Measurements from ENCODE around the gene ROBO1.

ROBO1 gene

GRCh38 chr3:79385211-79385610, 382.6 kb downstream of the ROBO1 start:
- ChIA-PET POLR2A (no interaction called here), CTCF (interaction anchor here (1.1 kb wide), 1 partner anchor 304 kb away, joined by 7 read pairs; no protein-coding TSS in a partner anchor)
- TF ChIP-seq SUZ12 (IDR thresholded peaks at IDR 0.05): no peak
- TF ChIP-seq FOXM1 (IDR thresholded peaks at IDR 0.05; ENCODE audit: borderline replicate concordance): no peak
- no peak for TF ChIP-seq HDGF (IDR thresholded peaks at IDR 0.05; ENCODE audit: borderline replicate concordance)
- TF ChIP-seq NFRKB (IDR thresholded peaks at IDR 0.05): no peak
- no peak for TF ChIP-seq ELF4 (IDR thresholded peaks at IDR 0.05)
- no peak for TF ChIP-seq L3MBTL2 (conservative IDR thresholded peaks at IDR 0.05)
- TF ChIP-seq ARNT (IDR thresholded peaks at IDR 0.05): no peak
- TF ChIP-seq TARDBP (IDR thresholded peaks at IDR 0.05): no peak
- TF ChIP-seq ZNF384 (IDR thresholded peaks at IDR 0.05): no peak
- TF ChIP-seq FOXA1 (IDR thresholded peaks at IDR 0.05): no peak
- TF ChIP-seq SP1 (IDR thresholded peaks at IDR 0.05): no peak
- no peak for TF ChIP-seq PKNOX1 (IDR thresholded peaks at IDR 0.05)
- TF ChIP-seq LEF1 (IDR thresholded peaks at IDR 0.05; ENCODE audit: borderline replicate concordance): no peak
- no peak for TF ChIP-seq BHLHE40 (IDR thresholded peaks at IDR 0.05; ENCODE audit: borderline replicate concordance)
- TF ChIP-seq FOXK2 (IDR thresholded peaks at IDR 0.05): no peak
- no peak for TF ChIP-seq CTBP1 (IDR thresholded peaks at IDR 0.05; ENCODE audit: borderline replicate concordance)
- no peak for DNase-seq (ENCODE audit: extremely low spot score)

DNA sequence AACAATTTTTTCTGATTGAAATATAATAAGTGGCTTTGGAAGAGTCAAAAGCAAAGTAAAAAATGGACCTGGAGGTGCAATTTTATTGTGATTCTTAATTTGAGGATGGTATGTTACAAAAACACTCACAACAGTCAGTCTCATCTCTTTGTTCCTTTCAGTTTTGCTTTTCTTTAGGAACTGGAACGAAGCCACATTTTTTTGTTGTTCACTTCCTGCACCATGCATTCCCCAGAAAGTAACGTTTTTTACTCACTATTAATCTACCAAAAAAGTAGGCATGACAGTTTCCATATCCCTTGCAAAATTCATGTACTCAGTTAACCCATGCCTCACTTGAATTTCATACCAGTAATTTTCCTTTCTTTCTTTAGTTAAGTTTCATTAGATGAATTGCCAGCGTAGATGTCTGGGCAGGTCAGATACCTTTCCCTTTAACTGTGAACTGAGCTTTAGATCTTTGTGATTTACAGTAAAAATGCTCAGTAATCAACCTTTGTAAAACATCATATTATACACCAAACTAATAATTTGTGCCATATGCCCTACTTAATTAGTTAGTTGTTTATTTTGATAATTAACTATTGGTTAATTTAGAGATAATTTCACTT, 384.3 kb downstream of the ROBO1 start:
- TF ChIP-seq SUZ12 (IDR thresholded peaks at IDR 0.05) (no peak), ARNT (IDR thresholded peaks at IDR 0.05) (no peak), ZNF384 (IDR thresholded peaks at IDR 0.05) (no peak), TARDBP (IDR thresholded peaks at IDR 0.05) (no peak), FOXA1 (IDR thresholded peaks at IDR 0.05) (no peak), CTBP1 (IDR thresholded peaks at IDR 0.05; ENCODE audit: borderline replicate concordance) (no peak), NFRKB (IDR thresholded peaks at IDR 0.05) (no peak), BHLHE40 (IDR thresholded peaks at IDR 0.05; ENCODE audit: borderline replicate concordance) (no peak)
- ChIA-PET POLR2A (no interaction called here), CTCF (no interaction called here)
- DNase-seq (ENCODE audit: extremely low spot score): no peak

DNA sequence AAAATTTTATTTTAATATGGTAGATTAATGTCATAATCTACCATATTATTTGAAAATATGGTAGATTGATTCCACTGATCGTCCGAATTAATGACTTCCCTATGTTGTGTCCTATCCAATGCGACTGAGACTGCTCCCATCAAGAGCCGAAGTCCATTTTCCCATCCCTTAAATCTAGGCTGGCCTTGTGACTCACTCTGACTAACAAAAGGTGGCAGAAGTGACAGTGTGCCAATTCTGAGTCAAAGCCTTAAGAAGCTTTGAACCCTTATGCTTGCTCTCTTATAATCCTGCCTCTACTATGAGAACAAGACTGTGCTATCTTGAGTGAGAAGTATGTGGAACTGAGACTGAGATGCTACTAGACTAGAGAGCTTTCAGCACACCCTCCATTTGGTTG, 387.2 kb downstream of the ROBO1 start:
- CTCF ChIA-PET: no interaction called here
- no peak for DNase-seq (ENCODE audit: extremely low spot score)
- POLR2A ChIA-PET: no interaction called here
- TF ChIP-seq CTBP1 (IDR thresholded peaks at IDR 0.05; ENCODE audit: borderline replicate concordance): no peak
- no peak for TF ChIP-seq FOXM1 (IDR thresholded peaks at IDR 0.05; ENCODE audit: borderline replicate concordance)
- TF ChIP-seq TARDBP (IDR thresholded peaks at IDR 0.05): no peak
- TF ChIP-seq ARNT (IDR thresholded peaks at IDR 0.05): no peak
- TF ChIP-seq SP1 (IDR thresholded peaks at IDR 0.05): no peak
- no peak for TF ChIP-seq L3MBTL2 (conservative IDR thresholded peaks at IDR 0.05)
- TF ChIP-seq ZNF384 (IDR thresholded peaks at IDR 0.05): no peak
- no peak for TF ChIP-seq NFRKB (IDR thresholded peaks at IDR 0.05)
- no peak for TF ChIP-seq FOXA1 (IDR thresholded peaks at IDR 0.05)
- TF ChIP-seq LEF1 (IDR thresholded peaks at IDR 0.05; ENCODE audit: borderline replicate concordance): no peak
- TF ChIP-seq HDGF (IDR thresholded peaks at IDR 0.05; ENCODE audit: borderline replicate concordance): no peak
- no peak for TF ChIP-seq BHLHE40 (IDR thresholded peaks at IDR 0.05; ENCODE audit: borderline replicate concordance)
- no peak for TF ChIP-seq FOXK2 (IDR thresholded peaks at IDR 0.05)
- no peak for TF ChIP-seq ELF4 (IDR thresholded peaks at IDR 0.05)
- no peak for TF ChIP-seq SUZ12 (IDR thresholded peaks at IDR 0.05)
- TF ChIP-seq PKNOX1 (IDR thresholded peaks at IDR 0.05): no peak

DNA sequence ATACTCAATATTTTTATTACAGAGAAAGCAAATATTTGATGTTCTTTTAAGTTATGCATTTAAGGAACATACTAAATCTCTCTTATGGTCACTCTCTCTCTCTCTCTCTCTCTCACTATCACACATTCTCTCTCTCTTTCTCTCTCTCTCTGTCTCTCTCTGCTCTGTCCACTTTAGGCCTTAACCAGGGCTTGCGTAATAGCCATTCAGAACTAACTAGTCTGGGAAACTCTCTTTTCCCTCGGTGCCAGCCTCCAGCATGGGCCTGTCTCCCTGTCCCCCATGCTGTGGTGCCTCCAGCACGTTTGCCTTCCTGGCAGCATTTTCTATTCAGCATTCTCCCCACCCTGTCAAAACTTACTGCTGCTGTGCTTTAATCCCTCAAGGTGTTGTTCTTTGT, 389.7 kb downstream of the ROBO1 start:
- ChIA-PET POLR2A (no interaction called here), CTCF (no interaction called here)
- DNase-seq (ENCODE audit: extremely low spot score): no peak
- no peak for TF ChIP-seq ZNF384 (IDR thresholded peaks at IDR 0.05)
- no peak for TF ChIP-seq TARDBP (IDR thresholded peaks at IDR 0.05)
- no peak for TF ChIP-seq LEF1 (IDR thresholded peaks at IDR 0.05; ENCODE audit: borderline replicate concordance)
- no peak for TF ChIP-seq SUZ12 (IDR thresholded peaks at IDR 0.05)
- no peak for TF ChIP-seq L3MBTL2 (conservative IDR thresholded peaks at IDR 0.05)
- no peak for TF ChIP-seq BHLHE40 (IDR thresholded peaks at IDR 0.05; ENCODE audit: borderline replicate concordance)
- no peak for TF ChIP-seq HDGF (IDR thresholded peaks at IDR 0.05; ENCODE audit: borderline replicate concordance)
- TF ChIP-seq PKNOX1 (IDR thresholded peaks at IDR 0.05): no peak
- no peak for TF ChIP-seq CTBP1 (IDR thresholded peaks at IDR 0.05; ENCODE audit: borderline replicate concordance)
- TF ChIP-seq FOXM1 (IDR thresholded peaks at IDR 0.05; ENCODE audit: borderline replicate concordance): no peak
- no peak for TF ChIP-seq NFRKB (IDR thresholded peaks at IDR 0.05)
- no peak for TF ChIP-seq ELF4 (IDR thresholded peaks at IDR 0.05)
- no peak for TF ChIP-seq SP1 (IDR thresholded peaks at IDR 0.05)
- no peak for TF ChIP-seq ARNT (IDR thresholded peaks at IDR 0.05)
- no peak for TF ChIP-seq FOXA1 (IDR thresholded peaks at IDR 0.05)
- TF ChIP-seq FOXK2 (IDR thresholded peaks at IDR 0.05): no peak

- no peak for DNase-seq (ENCODE audit: extremely low spot score)
- ChIA-PET POLR2A (no interaction called here), CTCF (interaction anchor here (1.0 kb wide), 1 partner anchor 284 kb away, joined by 5 read pairs; no protein-coding TSS in a partner anchor)
- TF ChIP-seq FOXM1 (IDR thresholded peaks at IDR 0.05; ENCODE audit: borderline replicate concordance) (no peak), BHLHE40 (IDR thresholded peaks at IDR 0.05; ENCODE audit: borderline replicate concordance) (no peak), TARDBP (IDR thresholded peaks at IDR 0.05) (no peak), HDGF (IDR thresholded peaks at IDR 0.05; ENCODE audit: borderline replicate concordance) (no peak), FOXK2 (IDR thresholded peaks at IDR 0.05) (no peak), ZNF384 (IDR thresholded peaks at IDR 0.05) (no peak), LEF1 (IDR thresholded peaks at IDR 0.05; ENCODE audit: borderline replicate concordance) (no peak)
Observed at GRCh38 chr3:79369306-79369705, 398.5 kb downstream of the ROBO1 start.

DNA sequence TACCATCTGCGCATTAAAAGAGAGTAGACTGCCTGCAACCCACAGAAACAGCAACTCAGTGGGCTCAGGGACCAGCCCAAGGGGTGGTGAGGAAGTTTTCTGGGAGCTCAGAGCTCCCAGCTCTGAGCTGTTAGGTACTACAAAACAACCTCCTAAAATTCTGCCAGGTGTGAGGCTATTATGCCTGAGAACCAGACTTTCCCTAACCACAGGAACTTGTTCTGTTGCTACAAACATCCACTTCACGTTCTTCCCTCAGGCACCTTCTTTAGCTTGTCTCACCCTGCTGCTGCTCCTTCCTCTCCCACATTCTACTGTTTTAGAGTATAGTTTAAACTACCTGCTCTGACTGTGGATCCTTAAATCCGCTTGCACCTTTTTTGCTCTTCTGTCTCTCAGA, 399.4 kb downstream of the ROBO1 start:
- no peak for DNase-seq (ENCODE audit: extremely low spot score)
- TF ChIP-seq FOXA1 (IDR thresholded peaks at IDR 0.05): no peak
- TF ChIP-seq PKNOX1 (IDR thresholded peaks at IDR 0.05): no peak
- no peak for TF ChIP-seq ARNT (IDR thresholded peaks at IDR 0.05)
- TF ChIP-seq HDGF (IDR thresholded peaks at IDR 0.05; ENCODE audit: borderline replicate concordance): no peak
- TF ChIP-seq SUZ12 (IDR thresholded peaks at IDR 0.05): no peak
- ChIA-PET POLR2A (no interaction called here), CTCF (interaction anchor here (1.0 kb wide), 1 partner anchor 283 kb away, joined by 5 read pairs; no protein-coding TSS in a partner anchor)
